GM12874 (cell line): ENCODE measurements around the gene ONECUT2.

Source experiments
- TF ChIP-seq, protein P1 (sequence below): IDR thresholded peaks from 2 replicates; pipeline ENCODE4 v1.5.1; 2011; ENCODE audit warnings: low read depth, mild to moderate bottlenecking, control low read depth, low read length, moderate library complexity; ENCODE audit not compliant: insufficient read depth

Gene ONECUT2

DNA sequence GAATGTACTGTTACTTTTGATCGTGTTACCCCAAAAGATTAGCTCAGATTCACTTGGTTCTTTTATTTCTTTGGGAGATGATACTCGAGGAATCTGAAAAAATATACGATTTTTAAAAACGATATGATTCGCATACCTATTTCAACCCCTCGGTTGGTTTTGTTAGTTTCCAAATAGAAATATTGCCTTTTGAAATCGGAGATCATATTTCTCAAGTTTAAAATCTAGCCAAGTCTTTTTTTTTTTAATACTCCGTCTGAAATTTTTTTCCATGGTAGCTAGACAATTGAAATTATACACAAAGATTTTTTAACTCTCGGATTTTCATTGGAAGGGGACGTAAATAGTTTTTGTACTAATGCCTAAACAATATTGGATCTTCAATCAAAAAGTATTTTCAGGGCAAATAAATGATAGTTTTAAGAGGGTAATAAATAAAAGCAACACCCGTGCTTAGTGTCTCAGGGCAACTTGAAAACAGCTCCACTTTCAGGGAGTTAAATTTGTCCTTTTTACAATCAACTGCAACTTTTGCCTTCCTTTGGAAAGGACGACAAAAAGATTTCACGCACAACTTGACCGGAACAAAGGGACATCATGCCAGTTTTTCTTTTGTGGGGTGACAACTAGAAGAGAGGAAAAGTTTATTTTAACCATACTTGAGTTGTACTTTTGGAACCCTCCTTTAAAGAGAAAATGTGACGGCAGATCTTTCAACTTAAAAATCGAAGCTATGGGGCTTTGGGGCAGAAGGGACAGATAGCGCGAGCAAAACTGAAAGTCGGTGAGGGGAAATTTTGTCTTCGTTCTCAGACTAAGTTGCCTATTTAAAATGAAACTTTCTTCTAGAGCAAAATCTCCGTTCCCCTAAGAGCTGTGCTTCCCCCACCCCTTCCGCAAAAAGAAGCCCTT, 5.8 kb upstream of the ONECUT2 start:
- TF ChIP-seq, protein P1, sequence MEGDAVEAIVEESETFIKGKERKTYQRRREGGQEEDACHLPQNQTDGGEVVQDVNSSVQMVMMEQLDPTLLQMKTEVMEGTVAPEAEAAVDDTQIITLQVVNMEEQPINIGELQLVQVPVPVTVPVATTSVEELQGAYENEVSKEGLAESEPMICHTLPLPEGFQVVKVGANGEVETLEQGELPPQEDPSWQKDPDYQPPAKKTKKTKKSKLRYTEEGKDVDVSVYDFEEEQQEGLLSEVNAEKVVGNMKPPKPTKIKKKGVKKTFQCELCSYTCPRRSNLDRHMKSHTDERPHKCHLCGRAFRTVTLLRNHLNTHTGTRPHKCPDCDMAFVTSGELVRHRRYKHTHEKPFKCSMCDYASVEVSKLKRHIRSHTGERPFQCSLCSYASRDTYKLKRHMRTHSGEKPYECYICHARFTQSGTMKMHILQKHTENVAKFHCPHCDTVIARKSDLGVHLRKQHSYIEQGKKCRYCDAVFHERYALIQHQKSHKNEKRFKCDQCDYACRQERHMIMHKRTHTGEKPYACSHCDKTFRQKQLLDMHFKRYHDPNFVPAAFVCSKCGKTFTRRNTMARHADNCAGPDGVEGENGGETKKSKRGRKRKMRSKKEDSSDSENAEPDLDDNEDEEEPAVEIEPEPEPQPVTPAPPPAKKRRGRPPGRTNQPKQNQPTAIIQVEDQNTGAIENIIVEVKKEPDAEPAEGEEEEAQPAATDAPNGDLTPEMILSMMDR: no peak

DNA sequence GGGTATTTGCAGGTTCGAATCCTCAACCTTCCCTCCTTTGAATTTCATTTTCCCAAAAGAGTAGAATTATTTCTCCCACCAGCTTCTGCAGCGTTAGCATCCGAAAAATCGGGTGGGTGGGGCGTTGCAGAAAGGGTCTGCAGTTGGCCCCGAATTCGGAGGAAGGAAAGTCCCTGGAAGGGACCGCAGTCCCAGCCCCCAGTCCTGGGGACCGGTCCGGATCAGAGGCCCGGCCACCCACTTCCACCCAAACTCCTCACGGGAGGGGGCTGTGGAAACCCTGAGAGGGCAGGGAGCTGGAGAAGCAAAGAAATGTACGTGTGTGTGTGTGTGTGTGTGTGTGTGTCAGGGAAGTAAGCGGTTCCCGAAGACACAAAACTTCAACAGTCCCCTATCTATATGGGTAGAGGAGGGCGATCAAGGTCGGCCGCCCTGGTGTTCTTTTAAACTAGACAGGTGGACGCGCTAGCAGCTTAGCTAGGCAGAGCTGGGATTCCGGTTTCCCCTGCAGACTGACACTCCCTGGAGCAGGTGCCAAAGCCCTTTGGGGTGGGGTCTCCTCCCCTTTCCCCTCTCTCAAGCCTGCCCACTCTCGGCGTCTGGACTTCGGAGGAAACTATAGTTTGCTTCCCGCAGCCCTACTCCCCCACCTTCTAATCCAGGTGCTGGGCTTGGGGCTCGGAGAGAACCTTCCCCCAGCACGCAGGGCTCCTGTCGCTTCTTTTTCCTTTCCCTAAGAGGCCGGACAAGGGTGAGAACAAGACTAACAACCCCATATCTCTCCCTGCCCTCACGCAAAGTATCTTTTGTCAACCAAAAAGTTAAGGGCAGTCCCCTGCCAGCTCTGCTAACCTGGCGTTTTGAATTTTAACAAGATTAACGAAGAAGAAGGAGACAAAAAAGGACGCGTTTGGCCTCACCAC, 4.8 kb upstream of the ONECUT2 start:
- TF ChIP-seq, protein P1: no peak

DNA sequence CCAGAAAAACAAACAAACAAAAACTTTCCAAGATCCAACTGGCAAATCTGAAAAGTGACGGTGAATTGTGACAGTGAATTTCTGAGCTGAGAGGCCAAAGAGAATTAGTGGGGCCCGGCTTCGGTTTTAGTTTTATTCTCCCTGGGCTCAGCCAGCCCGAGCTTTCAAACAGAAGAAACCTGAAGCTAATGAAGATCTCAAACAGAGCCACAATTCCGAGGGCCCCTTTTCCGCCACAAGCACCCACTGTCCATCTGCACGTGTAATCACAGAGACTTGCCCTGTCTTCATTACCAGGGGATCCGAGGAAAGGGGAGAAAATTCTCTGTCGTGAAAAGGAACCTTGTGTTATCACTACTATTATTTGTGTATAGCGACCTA, 4.2 kb upstream of the ONECUT2 start:
- TF ChIP-seq, protein P1: no peak

DNA sequence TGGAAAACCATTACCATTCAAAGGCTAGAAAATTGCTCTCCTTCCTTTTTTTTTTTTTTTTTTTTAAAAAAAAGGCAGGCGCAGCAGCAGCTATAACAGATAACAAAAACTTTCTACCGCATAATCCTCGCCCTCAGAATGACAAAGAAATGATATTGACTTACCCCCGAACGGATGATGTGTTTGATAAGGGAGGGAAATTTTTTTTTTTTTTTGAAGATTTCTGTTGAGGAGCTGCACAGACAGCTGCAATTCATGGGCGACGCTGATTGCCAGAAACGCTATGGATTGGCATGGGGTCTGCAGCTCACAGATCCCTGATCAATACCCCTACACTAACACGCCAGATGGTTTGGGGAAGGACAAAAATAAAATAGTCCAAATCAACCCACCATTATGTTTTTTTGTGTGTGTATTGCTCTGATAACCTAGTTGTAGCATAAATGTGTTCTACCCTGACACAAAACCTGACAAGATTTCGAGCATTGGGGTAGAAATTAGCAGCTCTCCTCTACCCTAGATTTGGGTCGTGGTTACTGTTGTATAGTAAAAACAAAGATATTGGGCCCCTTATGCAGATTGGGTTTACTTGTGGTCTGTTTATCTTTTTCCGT, 3.6 kb upstream of the ONECUT2 start:
- TF ChIP-seq, protein P1: no peak

DNA sequence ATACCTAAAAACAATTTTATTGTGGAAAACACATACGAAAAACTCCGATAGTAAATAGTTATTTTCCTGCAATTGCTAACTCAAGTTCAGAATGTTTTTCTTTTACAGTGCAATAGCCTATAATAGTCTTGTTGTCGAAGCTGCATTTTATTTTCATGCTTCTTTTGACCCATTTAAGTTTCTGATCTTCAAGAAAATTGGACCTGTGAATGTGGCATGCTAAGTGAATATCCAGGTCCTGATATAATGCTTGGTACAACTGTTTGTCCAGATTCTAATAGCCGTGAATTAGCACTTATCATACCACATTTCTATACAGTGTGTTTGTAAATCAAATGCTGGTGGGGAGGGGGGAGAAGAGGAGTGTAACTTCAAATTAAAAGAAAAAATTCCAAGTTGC, 3.0 kb upstream of the ONECUT2 start:
- TF ChIP-seq, protein P1: no peak

DNA sequence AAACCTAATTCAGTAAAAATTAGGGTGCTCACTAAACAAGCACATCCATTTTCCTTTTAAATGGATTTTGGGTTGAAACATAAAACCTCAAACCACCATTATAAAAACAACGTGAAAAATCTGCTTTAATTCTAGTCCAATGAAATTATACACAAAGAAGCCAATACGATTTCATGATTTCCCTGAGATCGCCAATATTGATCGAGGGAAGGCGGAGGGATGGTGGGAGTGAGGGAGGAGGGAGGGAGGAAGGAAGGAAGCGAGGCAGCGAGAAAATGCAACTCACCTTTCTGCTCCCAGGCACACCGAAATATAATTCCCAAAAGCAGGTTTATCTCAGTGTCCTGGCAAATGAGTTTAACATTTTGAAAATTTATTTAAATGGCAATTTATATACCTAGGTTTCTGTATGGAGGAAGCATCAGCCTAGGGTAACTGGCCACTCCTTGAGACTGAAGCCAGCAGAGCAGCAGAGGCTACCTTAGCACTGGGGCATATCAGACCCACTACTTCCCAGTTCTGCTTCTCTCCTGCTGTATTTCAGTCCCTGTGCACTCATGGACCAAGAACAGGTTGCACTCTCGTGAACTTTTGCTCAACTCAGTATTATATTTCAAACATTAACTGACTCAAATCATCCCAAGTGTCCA, 2.3 kb upstream of the ONECUT2 start:
- TF ChIP-seq, protein P1: no peak
